ENCODE data around the gene MMP21.

DNA sequence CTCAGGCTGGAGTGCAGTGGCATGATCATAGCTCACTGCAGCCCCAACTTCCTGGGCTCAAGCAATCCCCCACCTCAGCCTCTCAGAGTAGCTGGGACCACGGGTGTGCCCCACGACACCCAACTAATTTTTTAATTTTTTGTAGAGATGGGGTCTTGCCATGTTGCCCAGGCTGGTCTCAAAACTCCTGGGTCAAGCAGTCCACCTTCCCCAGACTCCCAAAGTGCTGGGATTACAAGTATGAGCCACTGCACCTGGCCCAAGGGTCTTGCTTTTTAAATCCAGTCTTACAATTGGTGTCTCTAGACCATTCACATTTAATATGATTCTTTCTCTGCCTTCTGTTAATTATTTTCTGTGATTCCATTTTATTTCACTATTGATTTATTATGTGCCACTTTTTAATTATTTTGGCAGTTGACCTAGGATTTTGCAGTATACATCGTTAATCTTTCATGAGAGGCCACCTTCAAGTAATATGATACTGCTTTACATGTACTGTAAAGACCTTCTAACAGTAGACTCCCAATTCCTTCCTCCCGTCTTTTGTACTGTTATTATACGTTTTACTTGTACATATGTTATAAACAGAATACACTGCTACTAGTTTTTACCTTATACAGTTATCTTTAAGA lies 18.7 kb downstream of the MMP21 start:
- no peak for TF ChIP-seq POLR2A (IDR thresholded peaks at IDR 0.05)
- TF ChIP-seq, protein P1, sequence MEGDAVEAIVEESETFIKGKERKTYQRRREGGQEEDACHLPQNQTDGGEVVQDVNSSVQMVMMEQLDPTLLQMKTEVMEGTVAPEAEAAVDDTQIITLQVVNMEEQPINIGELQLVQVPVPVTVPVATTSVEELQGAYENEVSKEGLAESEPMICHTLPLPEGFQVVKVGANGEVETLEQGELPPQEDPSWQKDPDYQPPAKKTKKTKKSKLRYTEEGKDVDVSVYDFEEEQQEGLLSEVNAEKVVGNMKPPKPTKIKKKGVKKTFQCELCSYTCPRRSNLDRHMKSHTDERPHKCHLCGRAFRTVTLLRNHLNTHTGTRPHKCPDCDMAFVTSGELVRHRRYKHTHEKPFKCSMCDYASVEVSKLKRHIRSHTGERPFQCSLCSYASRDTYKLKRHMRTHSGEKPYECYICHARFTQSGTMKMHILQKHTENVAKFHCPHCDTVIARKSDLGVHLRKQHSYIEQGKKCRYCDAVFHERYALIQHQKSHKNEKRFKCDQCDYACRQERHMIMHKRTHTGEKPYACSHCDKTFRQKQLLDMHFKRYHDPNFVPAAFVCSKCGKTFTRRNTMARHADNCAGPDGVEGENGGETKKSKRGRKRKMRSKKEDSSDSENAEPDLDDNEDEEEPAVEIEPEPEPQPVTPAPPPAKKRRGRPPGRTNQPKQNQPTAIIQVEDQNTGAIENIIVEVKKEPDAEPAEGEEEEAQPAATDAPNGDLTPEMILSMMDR (IDR thresholded peaks at IDR 0.05): no peak
